SU-DHL-6 (cell line): Measurements from ENCODE around the gene IGSF6.

Experiments used
- EZH2phosphoT487 ChIP-seq: fragments of 200-600 bp; sonication (generic), shearing (Covaris generic); conservative IDR thresholded peaks from 2 replicates; pipeline ENCODE4 v1.6.1; 2018; ENCODE audit warnings: mild to moderate bottlenecking, antibody characterized with exemption, low read length, moderate library complexity, mixed read lengths
- TF ChIP-seq, protein P1 (sequence below): fragments of 200-600 bp; sonication (generic); IDR thresholded peaks from one replicate; pipeline ENCODE4 v1.5.1; 2017; ENCODE audit warnings: antibody characterized with exemption, mild to moderate bottlenecking, low read length, moderate library complexity; ENCODE audit not compliant: insufficient read depth, poor library complexity, severe bottlenecking

DNA sequence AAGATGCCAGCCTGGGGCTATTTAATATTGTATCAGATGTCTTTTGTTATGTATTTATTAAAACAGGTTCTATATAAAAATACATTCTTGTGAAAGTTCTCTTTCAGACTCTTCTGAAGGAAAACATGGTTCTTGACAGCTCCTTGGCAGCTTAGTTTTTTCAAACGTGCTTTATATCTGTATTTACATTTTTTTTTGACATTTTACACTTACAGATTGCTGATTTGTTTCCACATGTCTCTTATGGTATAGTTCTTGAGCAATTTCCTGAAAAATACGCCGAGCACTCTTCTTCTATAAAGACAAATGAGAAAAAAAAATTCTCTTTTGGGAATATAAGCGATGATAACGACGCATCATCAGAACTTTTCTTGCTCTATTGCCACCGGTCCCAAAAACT, 9.5 kb downstream of the IGSF6 start:
- TF ChIP-seq, protein P1, sequence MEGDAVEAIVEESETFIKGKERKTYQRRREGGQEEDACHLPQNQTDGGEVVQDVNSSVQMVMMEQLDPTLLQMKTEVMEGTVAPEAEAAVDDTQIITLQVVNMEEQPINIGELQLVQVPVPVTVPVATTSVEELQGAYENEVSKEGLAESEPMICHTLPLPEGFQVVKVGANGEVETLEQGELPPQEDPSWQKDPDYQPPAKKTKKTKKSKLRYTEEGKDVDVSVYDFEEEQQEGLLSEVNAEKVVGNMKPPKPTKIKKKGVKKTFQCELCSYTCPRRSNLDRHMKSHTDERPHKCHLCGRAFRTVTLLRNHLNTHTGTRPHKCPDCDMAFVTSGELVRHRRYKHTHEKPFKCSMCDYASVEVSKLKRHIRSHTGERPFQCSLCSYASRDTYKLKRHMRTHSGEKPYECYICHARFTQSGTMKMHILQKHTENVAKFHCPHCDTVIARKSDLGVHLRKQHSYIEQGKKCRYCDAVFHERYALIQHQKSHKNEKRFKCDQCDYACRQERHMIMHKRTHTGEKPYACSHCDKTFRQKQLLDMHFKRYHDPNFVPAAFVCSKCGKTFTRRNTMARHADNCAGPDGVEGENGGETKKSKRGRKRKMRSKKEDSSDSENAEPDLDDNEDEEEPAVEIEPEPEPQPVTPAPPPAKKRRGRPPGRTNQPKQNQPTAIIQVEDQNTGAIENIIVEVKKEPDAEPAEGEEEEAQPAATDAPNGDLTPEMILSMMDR, result no peak
- no peak for TF ChIP-seq EZH2phosphoT487
